ENCODE results near the gene PTPRE. TPM values are rescaled to one million over a fixed set of nuclear protein-coding genes. Genes with fewer than 3 reads are reported as not detected.
A peak's percentile ranks its signal among the peaks of the same experiment; 100 is the strongest.

PTPRE gene
- total RNA-seq, 1 experiment from 2014 or later, result 6.8 TPM

GRCh38 chr10:127998501-127999144 lies 91.7 kb downstream of the PTPRE start:
- DNase-seq (ENCODE audit: low read depth), result no peak

- DNase-seq (ENCODE audit: low read depth), result no peak
Observed at GRCh38 chr10:127999297-128000129, 92.6 kb downstream of the PTPRE start.

GRCh38 chr10:128000471-128001362 lies 93.8 kb downstream of the PTPRE start:
- peak; percentile 47 for DNase-seq (ENCODE audit: low read depth)

- DNase-seq (ENCODE audit: low read depth), result no peak
Observed at GRCh38 chr10:128001363-128001745, 94.5 kb downstream of the PTPRE start.

- DNase-seq (ENCODE audit: low read depth), result no peak
Observed at GRCh38 chr10:128001849-128002248, 94.9 kb downstream of the PTPRE start.

GRCh38 chr10:128003521-128003920 lies 96.6 kb downstream of the PTPRE start:
- DNase-seq (ENCODE audit: low read depth), result no peak

- no peak for DNase-seq (ENCODE audit: low read depth)
Observed at GRCh38 chr10:128005858-128006257, 99.0 kb downstream of the PTPRE start.

- DNase-seq (ENCODE audit: low read depth), result no peak
Observed at GRCh38 chr10:128007056-128007455, 100.2 kb downstream of the PTPRE start.

GRCh38 chr10:128007971-128008370 lies 101.1 kb downstream of the PTPRE start:
- DNase-seq (ENCODE audit: low read depth), result no peak

GRCh38 chr10:128008521-128009250 lies 101.8 kb downstream of the PTPRE start:
- no peak for DNase-seq (ENCODE audit: low read depth)

GRCh38 chr10:128009372-128010126 lies 102.6 kb downstream of the PTPRE start:
- peak; percentile 35 for DNase-seq (ENCODE audit: low read depth)

- peak; percentile 48 for DNase-seq (ENCODE audit: low read depth)
Observed at GRCh38 chr10:128011059-128011979, 104.4 kb downstream of the PTPRE start.

GRCh38 chr10:128013626-128014025 lies 106.7 kb downstream of the PTPRE start:
- DNase-seq (ENCODE audit: low read depth), result no peak

- no peak for DNase-seq (ENCODE audit: low read depth)
Observed at GRCh38 chr10:128014236-128014635, 107.3 kb downstream of the PTPRE start.

- DNase-seq (ENCODE audit: low read depth), result no peak
Observed at GRCh38 chr10:128016423-128017060, 109.6 kb downstream of the PTPRE start.

- no peak for DNase-seq (ENCODE audit: low read depth)
Observed at GRCh38 chr10:128017822-128018221, 110.9 kb downstream of the PTPRE start.

GRCh38 chr10:128018236-128018635 lies 111.3 kb downstream of the PTPRE start:
- DNase-seq (ENCODE audit: low read depth), result no peak

GRCh38 chr10:128018691-128019090 lies 111.8 kb downstream of the PTPRE start:
- DNase-seq (ENCODE audit: low read depth), result no peak
